Kasumi-1 (cell line): ENCODE data around the gene KRTAP12-2.
"Not testable (repeated sequence)": the region's sequence is repeated elsewhere in the genome, so short reads cannot be mapped to it uniquely, and the experiment has no call there.

Experiments
- DNase-seq, 2 experiments: peaks; one replicate each; lab custom pipeline; 2025; lab: John Stamatoyannopoulos, UW

Gene KRTAP12-2

GRCh38 chr21:44650265-44650972 lies 16.3 kb downstream of the KRTAP12-2 start:
- DNase-seq, result no peak

GRCh38 chr21:44649521-44650100 lies 17.1 kb downstream of the KRTAP12-2 start:
- no peak for DNase-seq

GRCh38 chr21:44648557-44649311 lies 18.0 kb downstream of the KRTAP12-2 start:
- no peak for DNase-seq

GRCh38 chr21:44647222-44647552 lies 19.5 kb downstream of the KRTAP12-2 start:
- DNase-seq, result no peak

DNA sequence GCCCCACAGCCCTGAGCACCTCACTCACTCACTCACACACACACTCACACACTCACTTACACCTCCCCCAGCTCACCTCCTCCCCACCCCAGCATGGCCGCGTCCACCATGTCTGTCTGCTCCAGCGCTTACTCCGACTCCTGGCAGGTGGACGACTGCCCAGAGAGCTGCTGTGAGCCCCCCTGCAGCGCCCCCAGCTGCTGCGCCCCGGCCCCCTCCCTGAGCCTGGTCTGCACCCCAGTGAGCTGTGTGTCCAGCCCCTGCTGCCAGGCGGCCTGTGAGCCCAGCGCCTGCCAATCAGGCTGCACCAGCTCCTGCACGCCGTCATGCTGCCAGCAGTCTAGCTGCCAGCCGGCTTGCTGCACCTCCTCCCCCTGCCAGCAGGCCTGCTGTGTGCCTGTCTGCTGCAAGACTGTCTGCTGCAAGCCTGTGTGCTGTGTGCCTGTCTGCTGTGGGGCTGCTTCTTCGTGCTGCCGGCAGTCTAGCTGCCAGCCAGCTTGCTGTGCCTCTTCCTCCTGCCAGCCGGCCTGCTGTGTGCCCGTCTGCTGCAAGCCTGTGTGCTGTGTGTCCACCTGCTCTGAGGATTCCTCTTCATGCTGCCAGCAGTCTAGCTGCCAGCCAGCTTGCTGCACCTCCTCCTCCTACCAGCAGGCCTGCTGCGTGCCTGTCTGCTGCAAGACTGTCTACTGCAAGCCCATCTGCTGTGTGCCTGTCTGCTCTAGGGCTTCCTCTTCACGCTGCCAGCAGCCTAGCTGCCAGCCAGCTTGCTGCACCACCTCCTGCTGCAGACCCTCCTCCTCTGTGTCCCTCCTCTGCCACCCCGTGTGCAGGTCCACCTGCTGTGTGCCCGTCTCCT lies 20.1 kb downstream of the KRTAP12-2 start, which contains the start of gene KRTAP10-11:
TSS of gene KRTAP10-11 (plus strand) at position 49 of the 856 bp plus-strand sequence. CDS start at position 94, 45 bp downstream.
- not testable (repeated sequence) for DNase-seq

GRCh38 chr21:44644878-44645277 lies 21.8 kb downstream of the KRTAP12-2 start:
- no peak for DNase-seq

- DNase-seq, result no peak
These were observed 22.9 kb downstream of the KRTAP12-2 start for GRCh38 chr21:44643741-44644310.

GRCh38 chr21:44640761-44641160 lies 26.0 kb downstream of the KRTAP12-2 start:
- DNase-seq, result no peak

- DNase-seq, result no peak
These were observed 27.4 kb downstream of the KRTAP12-2 start for GRCh38 chr21:44639331-44639655.

- not testable (repeated sequence) for DNase-seq
These were observed 28.0 kb downstream of the KRTAP12-2 start for GRCh38 chr21:44638506-44639330.

GRCh38 chr21:44637851-44638348 lies 28.8 kb downstream of the KRTAP12-2 start:
- DNase-seq, result not testable (repeated sequence)

DNA sequence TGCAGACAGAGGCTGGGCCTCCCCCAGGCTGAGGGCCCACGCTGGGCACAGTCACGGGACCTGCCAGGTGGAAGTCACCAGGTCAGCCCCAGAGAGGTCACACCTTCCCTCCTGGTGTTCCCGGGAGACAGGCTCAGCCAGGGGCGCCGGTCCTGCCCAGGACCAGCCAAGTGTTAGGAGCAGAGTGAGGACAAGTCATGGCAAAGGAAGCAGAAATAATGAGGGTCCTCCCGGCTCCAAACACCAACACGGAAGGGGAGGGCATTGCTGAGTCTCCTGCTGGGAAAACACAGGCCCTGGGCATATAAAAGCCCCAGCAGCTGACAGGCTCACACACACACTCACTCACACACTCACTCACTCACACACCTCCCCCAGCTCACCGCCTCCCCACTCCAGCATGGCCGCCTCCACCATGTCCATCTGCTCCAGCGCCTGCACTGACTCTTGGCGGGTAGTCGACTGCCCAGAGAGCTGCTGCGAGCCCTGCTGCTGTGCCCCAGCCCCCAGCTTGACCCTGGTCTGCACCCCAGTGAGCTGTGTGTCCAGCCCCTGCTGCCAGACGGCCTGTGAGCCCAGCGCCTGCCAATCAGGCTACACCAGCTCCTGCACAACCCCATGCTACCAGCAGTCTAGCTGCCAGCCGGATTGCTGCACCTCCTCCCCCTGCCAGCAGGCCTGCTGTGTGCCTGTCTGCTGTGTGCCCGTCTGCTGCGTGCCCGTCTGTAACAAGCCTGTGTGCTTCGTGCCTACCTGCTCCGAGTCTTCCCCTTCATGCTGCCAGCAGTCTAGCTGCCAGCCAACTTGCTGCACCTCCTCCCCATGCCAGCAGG lies 29.5 kb downstream of the KRTAP12-2 start, which contains the start of gene KRTAP10-10:
TSS of gene KRTAP10-10 (plus strand) at position 339 of the 833 bp plus-strand sequence. CDS start at position 401, 62 bp downstream.
- DNase-seq, result no peak

- DNase-seq, result no peak
These were observed 30.3 kb downstream of the KRTAP12-2 start for GRCh38 chr21:44636209-44637017.

DNA sequence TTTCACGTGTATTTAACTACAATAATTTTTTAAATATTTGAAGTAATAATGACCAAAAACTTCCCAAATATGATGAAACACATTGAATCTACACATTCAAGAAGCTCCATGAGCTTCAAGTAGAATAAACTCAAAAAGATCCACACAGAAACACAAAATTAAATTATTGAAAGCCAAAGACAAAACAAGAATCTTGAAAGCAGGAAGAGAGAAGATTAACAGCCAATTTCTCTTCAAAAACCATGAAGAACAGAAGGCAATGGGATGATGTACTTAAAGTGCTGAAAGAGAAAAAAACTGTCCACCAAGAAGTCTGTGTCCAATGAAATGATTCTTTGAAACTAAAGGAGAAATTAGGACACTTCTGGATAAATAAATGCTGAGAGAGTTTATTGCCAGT lies 34.7 kb downstream of the KRTAP12-2 start:
- no peak for DNase-seq

- DNase-seq, result no peak
These were observed 36.3 kb downstream of the KRTAP12-2 start for GRCh38 chr21:44630440-44630839.

GRCh38 chr21:44628707-44629391 lies 37.9 kb downstream of the KRTAP12-2 start:
- DNase-seq, result no peak

DNA sequence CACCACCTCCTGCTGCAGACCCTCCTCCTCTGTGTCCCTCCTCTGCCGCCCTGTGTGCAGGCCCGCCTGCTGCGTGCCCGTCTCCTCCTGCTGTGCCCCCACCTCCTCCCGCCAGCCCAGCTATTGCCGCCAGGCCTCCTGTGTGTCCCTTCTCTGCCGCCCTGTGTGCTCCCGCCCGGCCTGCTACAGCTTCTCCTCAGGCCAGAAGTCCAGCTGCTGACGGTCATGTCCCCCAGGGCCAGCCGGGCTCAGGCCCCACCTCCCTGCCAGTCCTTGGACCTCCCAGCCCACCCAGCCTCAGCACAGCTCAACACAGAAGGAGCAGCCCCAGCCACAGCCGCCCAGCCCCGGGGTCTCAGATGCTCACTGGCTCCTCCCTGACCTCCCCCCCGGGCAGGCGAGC lies 38.9 kb downstream of the KRTAP12-2 start:
- DNase-seq, result not testable (repeated sequence)

GRCh38 chr21:44627181-44627822 lies 39.4 kb downstream of the KRTAP12-2 start:
- not testable (repeated sequence) for DNase-seq
